GM12891 (cell line): Measurements from ENCODE around the gene PELO.

Experiments used
- DNase-seq: peaks from one replicate; pipeline ENCODE4 v3.0.0; 2011; ENCODE audit warnings: low spot score; ENCODE audit not compliant: insufficient read length
- FAIRE-seq: peaks from 2 replicates; lab custom pipeline; 2011; peaks lifted over from hg19 to GRCh38; lab: Jason Lieb, UNC
- PAX5 ChIP-seq: IDR thresholded peaks from 2 replicates; pipeline ENCODE4 v1.6.1; 2011; ENCODE audit warnings: low read length, moderate library complexity, mild to moderate bottlenecking; ENCODE audit not compliant: insufficient read depth, severe bottlenecking
- POLR2A ChIP-seq: IDR thresholded peaks from 2 replicates; pipeline ENCODE4 v1.6.1; 2011; ENCODE audit warnings: low read depth, low read length, control low read depth
- POLR2AphosphoS5 ChIP-seq: IDR thresholded peaks from 2 replicates; pipeline ENCODE4 v1.6.1; 2011; ENCODE audit warnings: low read depth, low read length, control low read depth
- POU2F2 ChIP-seq: IDR thresholded peaks from 2 replicates; pipeline ENCODE4 v1.6.1; 2011; ENCODE audit warnings: low read depth, mild to moderate bottlenecking, control low read depth, low read length, moderate library complexity
- SPI1 ChIP-seq: IDR thresholded peaks from 2 replicates; pipeline ENCODE4 v1.6.1; 2011; ENCODE audit warnings: low read depth, low read length, control low read depth
- TAF1 ChIP-seq: IDR thresholded peaks from 2 replicates; pipeline ENCODE4 v1.6.1; 2011; ENCODE audit warnings: low read depth, low read length, control low read depth

The PELO gene

DNA sequence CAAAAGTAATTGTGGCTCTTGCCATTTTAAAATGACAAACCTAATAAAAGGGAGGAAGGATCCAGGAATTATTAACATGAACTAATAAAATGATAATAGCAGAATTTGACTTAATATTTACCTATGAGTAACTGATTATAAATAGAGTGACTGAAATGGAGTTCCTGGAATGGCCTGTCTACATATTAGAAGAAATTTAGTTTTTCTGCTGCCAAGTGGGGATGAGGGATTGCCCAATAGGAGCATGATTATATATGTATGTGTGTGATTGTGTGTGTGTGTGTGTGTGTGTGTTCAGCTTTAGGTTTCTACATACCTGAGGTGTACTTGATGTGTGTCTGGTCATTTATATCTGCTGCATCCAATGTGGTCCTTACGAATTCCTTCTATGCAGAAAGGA lies 36.6 kb upstream of the PELO start:
- TF ChIP-seq PAX5 (no peak), POU2F2 (no peak), POLR2AphosphoS5 (no peak), TAF1 (no peak), POLR2A (no peak), SPI1 (no peak)
- DNase-seq (no peak), FAIRE-seq (no peak)

GRCh38 chr5:52754051-52754450 lies 33.7 kb upstream of the PELO start:
- FAIRE-seq (no peak), DNase-seq (no peak)
- TF ChIP-seq SPI1, result peak; percentile 28; the same call in 1 of the 2 replicates
- no peak for TF ChIP-seq POU2F2

DNA sequence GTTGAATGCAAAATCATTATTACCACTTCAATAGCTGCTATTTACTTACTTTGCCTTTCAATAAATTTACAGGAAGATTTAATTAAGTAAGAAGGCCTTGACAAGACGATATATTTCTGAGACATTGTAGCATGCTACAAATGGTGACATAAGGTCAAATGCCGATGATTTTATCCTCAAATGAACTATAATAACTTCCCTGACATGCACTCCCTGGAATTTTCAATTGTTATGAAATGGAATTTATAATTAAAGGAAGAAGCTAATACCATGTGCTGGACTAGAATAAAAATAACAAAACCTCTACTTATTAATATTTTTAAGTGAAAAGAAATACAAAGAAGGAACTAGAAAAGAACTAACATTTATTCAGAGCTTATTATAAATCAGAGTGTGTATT lies 30.2 kb upstream of the PELO start:
- no peak for FAIRE-seq
- no peak for TF ChIP-seq PAX5
- no peak for TF ChIP-seq POLR2A
- TF ChIP-seq POU2F2, result no peak
- TF ChIP-seq TAF1, result no peak
- no peak for DNase-seq

- no peak for TF ChIP-seq TAF1
- no peak for TF ChIP-seq SPI1
- no peak for TF ChIP-seq PAX5
- no peak for TF ChIP-seq POU2F2
- FAIRE-seq, result no peak
Observed at GRCh38 chr5:52758014-52758413, 29.7 kb upstream of the PELO start.

GRCh38 chr5:52759331-52759730 lies 28.4 kb upstream of the PELO start:
- no peak for TF ChIP-seq TAF1
- no peak for TF ChIP-seq POU2F2
- TF ChIP-seq POLR2AphosphoS5, result no peak
- no peak for TF ChIP-seq POLR2A
- no peak for TF ChIP-seq SPI1
- no peak for TF ChIP-seq PAX5
- DNase-seq (no peak), FAIRE-seq (no peak)

More at GRCh38 chr5:52758014-52758413, 29.7 kb upstream of the PELO start:
- DNase-seq, result no peak

- TF ChIP-seq TAF1, result no peak
- peak; percentile 91 for TF ChIP-seq SPI1
- DNase-seq (no peak), FAIRE-seq (no peak)
Observed at GRCh38 chr5:52760695-52761366, 26.9 kb upstream of the PELO start.

DNA sequence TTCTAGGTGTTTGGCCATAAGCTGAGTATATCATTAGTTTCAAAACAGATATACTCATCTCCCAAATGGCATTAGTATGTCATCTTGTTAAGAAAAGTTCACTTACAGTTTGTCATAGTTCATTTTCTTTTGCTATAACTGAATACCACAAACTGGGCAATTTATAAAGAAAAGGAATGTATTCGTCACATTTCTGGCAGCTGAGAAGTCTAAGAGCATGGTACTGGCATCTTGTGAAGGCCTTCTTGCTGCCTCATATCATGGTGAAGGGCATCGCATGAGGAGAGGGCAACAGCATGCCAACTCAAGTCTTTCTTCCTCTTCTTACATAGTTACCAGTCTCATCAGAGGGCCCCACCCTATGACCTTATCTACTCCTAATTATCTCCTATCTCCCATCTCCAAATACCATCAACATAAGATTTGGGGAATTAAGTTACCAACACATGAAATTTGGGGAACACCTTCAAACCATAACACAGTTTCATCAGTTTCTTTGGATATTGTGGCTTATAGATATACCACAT lies 20.4 kb upstream of the PELO start:
- no peak for DNase-seq
- TF ChIP-seq SPI1 (no peak), POLR2AphosphoS5 (no peak), POLR2A (no peak), POU2F2 (no peak), PAX5 (no peak)
- peak; percentile 63 for FAIRE-seq

GRCh38 chr5:52767766-52768480 lies 19.8 kb upstream of the PELO start:
- FAIRE-seq, result no peak
- no peak for DNase-seq
- TF ChIP-seq POU2F2, result no peak
- TF ChIP-seq SPI1, result peak; percentile 95
- TF ChIP-seq POLR2A, result no peak

- DNase-seq, result no peak
- TF ChIP-seq SPI1 (no peak), POLR2AphosphoS5 (no peak), TAF1 (no peak), POLR2A (no peak), PAX5 (no peak), POU2F2 (no peak)
- FAIRE-seq, result no peak
Observed at GRCh38 chr5:52769061-52769460, 18.7 kb upstream of the PELO start.

DNA sequence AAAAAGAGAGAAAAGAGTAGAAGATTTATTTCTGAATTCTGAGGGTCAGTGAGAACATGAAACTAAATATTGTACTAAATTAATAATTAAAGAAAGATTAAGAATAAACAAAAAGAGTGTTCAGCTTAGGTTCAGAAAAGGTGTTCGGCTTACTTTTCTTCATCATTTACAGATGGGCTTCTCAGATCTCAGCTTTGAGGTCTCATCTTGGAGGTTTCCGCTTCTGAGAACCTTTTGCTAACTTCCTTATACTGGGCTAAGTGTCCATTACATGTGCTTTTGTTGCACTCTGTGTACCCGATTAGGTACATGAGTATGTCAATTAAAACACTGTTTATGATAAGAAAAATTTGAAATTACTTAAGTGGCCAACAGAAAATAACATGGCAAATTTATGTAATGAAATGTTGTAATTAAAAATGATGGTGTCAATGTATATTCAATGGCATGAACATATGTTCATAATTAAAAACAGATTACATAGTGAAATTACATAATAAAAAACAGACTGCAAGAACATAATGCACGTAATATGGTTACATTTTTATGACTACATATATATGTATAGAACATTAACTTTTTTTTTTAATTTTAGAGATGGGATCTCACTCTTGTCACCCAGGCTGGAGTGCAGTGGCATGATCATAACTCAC lies 17.3 kb upstream of the PELO start:
- FAIRE-seq (no peak), DNase-seq (no peak)
- no peak for TF ChIP-seq POLR2A
